Mesenchymal stem cell (in vitro differentiated cells and primary cell): ENCODE data around the gene MEAK7.
A peak's percentile ranks its signal among the peaks of the same experiment; 100 is the strongest.

Experiments used
- DNase-seq: peaks from one replicate; pipeline ENCODE4 v3.0.0-alpha.2; 2013
- H2AFZ ChIP-seq: one replicate; pipeline ENCODE4 v1.6.1; 2013; ENCODE audit warnings: low read depth, mild to moderate bottlenecking, control low read depth, inconsistent platforms, low read length, moderate library complexity
- H2AK5ac ChIP-seq: 2 replicates; pipeline ENCODE4 v1.6.1; 2013; ENCODE audit warnings: low read length, moderate library complexity, mild to moderate bottlenecking, inconsistent platforms; ENCODE audit not compliant: severe bottlenecking
- H2BK120ac ChIP-seq: one replicate; pipeline ENCODE4 v1.6.1; 2013; ENCODE audit warnings: low read depth, mild to moderate bottlenecking, inconsistent platforms, low read length, moderate library complexity
- H2BK12ac ChIP-seq, 2 experiments: one replicate each; pipeline ENCODE4 v1.6.1; 2013; ENCODE audit warnings: inconsistent platforms in 2 of 2, low read length in 2 of 2, mild to moderate bottlenecking in 2 of 2, moderate library complexity in 2 of 2, control low read depth in 1 of 2
- H2BK15ac ChIP-seq: one replicate; pipeline ENCODE4 v1.6.1; 2013; ENCODE audit warnings: mild to moderate bottlenecking, low read depth, inconsistent platforms; ENCODE audit not compliant: poor library complexity, severe bottlenecking
- H2BK5ac ChIP-seq: 2 replicates; pipeline ENCODE4 v1.6.1; 2013; ENCODE audit warnings: low read depth, mild to moderate bottlenecking, low read length, control low read depth, inconsistent platforms; ENCODE audit not compliant: poor library complexity, severe bottlenecking
- H3K14ac ChIP-seq, 2 experiments: one replicate each; pipeline ENCODE4 v1.6.1; 2013; ENCODE audit warnings: inconsistent platforms in 2 of 2, low read length in 2 of 2, control low read depth in 1 of 2, mild to moderate bottlenecking in 1 of 2, moderate library complexity in 1 of 2
- H3K18ac ChIP-seq, 2 experiments: one replicate each; pipeline ENCODE4 v1.6.1; 2013; ENCODE audit warnings: inconsistent platforms in 2 of 2, low read length in 2 of 2, control low read depth in 1 of 2, low read depth in 1 of 2, mild to moderate bottlenecking in 1 of 2
- H3K23ac ChIP-seq, 2 experiments: one replicate each; pipeline ENCODE4 v1.6.1; 2013; ENCODE audit warnings: inconsistent platforms in 2 of 2, low read length in 2 of 2, mild to moderate bottlenecking in 2 of 2, moderate library complexity in 2 of 2, control low read depth in 1 of 2
- H3K27ac ChIP-seq: 2 replicates; pipeline ENCODE4 v1.5.1; 2013; ENCODE audit warnings: mild to moderate bottlenecking, moderate library complexity, low read length, control low read depth, inconsistent platforms; ENCODE audit not compliant: poor library complexity, severe bottlenecking
- H3K27me3 ChIP-seq, 2 experiments: 2 replicates each; pipeline versions ENCODE4 v1.6.1 to v1.7.0; 2013; ENCODE audit warnings: low read length in 2 of 2, mild to moderate bottlenecking in 2 of 2, moderate library complexity in 2 of 2, control low read depth in 1 of 2, inconsistent platforms in 1 of 2; ENCODE audit not compliant: control insufficient read depth in 1 of 2, insufficient read depth in 1 of 2
- H3K36me3 ChIP-seq, 2 experiments: 2 replicates each; pipeline versions ENCODE4 v1.6.1 to v1.7.0; 2013; ENCODE audit warnings: low read length in 2 of 2, control low read depth in 1 of 2, inconsistent platforms in 1 of 2, low read depth in 1 of 2, mild to moderate bottlenecking in 1 of 2; ENCODE audit not compliant: insufficient read depth in 2 of 2, control insufficient read depth in 1 of 2
- H3K4ac ChIP-seq, 2 experiments: one replicate each; pipeline ENCODE4 v1.6.1; 2013; ENCODE audit warnings: inconsistent platforms in 2 of 2, low read length in 2 of 2, mild to moderate bottlenecking in 2 of 2, moderate library complexity in 2 of 2, control low read depth in 1 of 2, low read depth in 1 of 2
- H3K4me1 ChIP-seq: 2 replicates; pipeline ENCODE4 v1.6.1; 2013; ENCODE audit warnings: low read depth, low read length, control low read depth; ENCODE audit not compliant: control insufficient read depth, insufficient read depth
- H3K4me2 ChIP-seq: 2 replicates; pipeline ENCODE4 v1.6.1; 2013; ENCODE audit warnings: low read length, mild to moderate bottlenecking, inconsistent platforms; ENCODE audit not compliant: poor library complexity, severe bottlenecking
- H3K4me3 ChIP-seq, 2 experiments: 2 replicates each; pipeline versions ENCODE4 v1.5.1 to v1.7.0; 2013; ENCODE audit warnings: low read length in 2 of 2, mild to moderate bottlenecking in 2 of 2, control low read depth in 1 of 2, low read depth in 1 of 2; ENCODE audit not compliant: insufficient read depth in 1 of 2
- H3K79me1 ChIP-seq: replicated peaks from 2 replicates; pipeline ENCODE4 v1.6.1; 2013; ENCODE audit warnings: mild to moderate bottlenecking, control low read depth, low read length, inconsistent platforms; ENCODE audit not compliant: poor library complexity, severe bottlenecking
- H3K9ac ChIP-seq: 2 replicates; pipeline ENCODE4 v1.7.0; 2013; ENCODE audit warnings: mild to moderate bottlenecking, low read length, moderate library complexity
- H3K9me3 ChIP-seq: 2 replicates; pipeline ENCODE4 v1.7.0; 2013; ENCODE audit warnings: mild to moderate bottlenecking, low read length; ENCODE audit not compliant: control insufficient read depth
- H4K8ac ChIP-seq: one replicate; pipeline ENCODE4 v1.6.1; 2013; ENCODE audit warnings: inconsistent platforms, mild to moderate bottlenecking, low read length, moderate library complexity
- H4K91ac ChIP-seq: one replicate; pipeline ENCODE4 v1.6.1; 2013; ENCODE audit warnings: mild to moderate bottlenecking, low read length, inconsistent platforms
- WGBS: methylation state at CpG from one replicate; pipeline ENCODE4 v1.1.7; 2013; ENCODE audit warnings: mixed read lengths; 5-methylcytosine and 5-hydroxymethylcytosine counted together

MEAK7 gene

GRCh38 chr16:84507011-84507982 is 2.8 kb upstream of the MEAK7 start:
- Histone ChIP-seq H2BK15ac (no peak overlapping the region), H3K79me1 (peaks cover 6% of the 10 kb centered on the region), H3K23ac (no peak overlapping the region), H3K27me3 (no peaks in the 10 kb centered on the region), H3K9me3 (no peaks in the 10 kb centered on the region), H3K9ac (no peak overlapping the region), H2AFZ (no peak overlapping the region), H3K4me2 (no peak overlapping the region), H4K91ac (no peak overlapping the region), H2AK5ac (no peak overlapping the region), H2BK120ac (no peak overlapping the region), H3K27ac (no peak overlapping the region), H3K18ac (no peak overlapping the region), H3K4ac (no peak overlapping the region), H3K4me3 (no peak overlapping the region), H4K8ac (no peak overlapping the region), H2BK12ac (no peak overlapping the region), H3K4me1 (peaks cover 28% of the 10 kb centered on the region), H2BK5ac (no peak overlapping the region), H3K14ac (peak overlapping the region in 1 of 2 experiments; percentile 23), H3K36me3 (peaks cover 3% of the 10 kb centered on the region in 2 experiments)
- WGBS = 88% methylated on average over 27 of the region's 27 CpGs
- DNase-seq = no peak

- peak overlapping the region; percentile 14 for H2AK5ac ChIP-seq
- H3K27me3 ChIP-seq = no peaks in the 10 kb centered on the region
- WGBS = 93% methylated on average over 33 of the region's 33 CpGs
- H2BK15ac ChIP-seq = peak overlapping the region; percentile 83
- peak overlapping the region; percentile 88 for H4K8ac ChIP-seq
- no peak overlapping the region for H3K23ac ChIP-seq
- peak overlapping the region; percentile 27 to 80 for H3K4ac ChIP-seq
- H3K9me3 ChIP-seq = no peaks in the 10 kb centered on the region
- peak overlapping the region; percentile 52 for H3K27ac ChIP-seq
- H2BK120ac ChIP-seq = no peak overlapping the region
- no peak overlapping the region for H2BK5ac ChIP-seq
- peak overlapping the region; percentile 90 for H4K91ac ChIP-seq
- H3K14ac ChIP-seq = peak overlapping the region in 1 of 2 experiments; percentile 53
- DNase-seq = no peak
- H2BK12ac ChIP-seq = peak overlapping the region; percentile 6 to 95
- peaks cover 16% of the 10 kb centered on the region for H3K79me1 ChIP-seq
- peak overlapping the region in 1 of 2 experiments; percentile 93 for H3K4me3 ChIP-seq
- peak overlapping the region; percentile 90 for H3K9ac ChIP-seq
- peak overlapping the region; percentile 71 for H3K4me2 ChIP-seq
- peaks cover 14 to 15% of the 10 kb centered on the region in 2 experiments for H3K36me3 ChIP-seq
- no peak overlapping the region for H2AFZ ChIP-seq
- H3K4me1 ChIP-seq = peaks cover 36% of the 10 kb centered on the region
- peak overlapping the region; percentile 81 to 91 for H3K18ac ChIP-seq
Measured at GRCh38 chr16:84505249-84506187, 1.1 kb upstream of the MEAK7 start.

GRCh38 chr16:84503751-84504395 is 586 bp downstream of the MEAK7 start:
- H2BK120ac ChIP-seq = peak overlapping the region; percentile 69
- H2AK5ac ChIP-seq = no peak overlapping the region
- 42% methylated on average over 13 of the region's 13 CpGs for WGBS
- H3K4me3 ChIP-seq = peak overlapping the region; percentile 91 to 93
- peak overlapping the region; percentile 90 for H4K8ac ChIP-seq
- no peak overlapping the region for H2BK12ac ChIP-seq
- H2BK15ac ChIP-seq = peak overlapping the region; percentile 55
- H3K79me1 ChIP-seq = peaks cover 28% of the 10 kb centered on the region
- peak overlapping the region in 1 of 2 experiments; percentile 8 for H3K14ac ChIP-seq
- peaks cover 36% of the 10 kb centered on the region for H3K4me1 ChIP-seq
- H3K36me3 ChIP-seq = peaks cover 18 to 31% of the 10 kb centered on the region in 2 experiments
- H3K9ac ChIP-seq = peak overlapping the region; percentile 90
- DNase-seq = peak; percentile 51
- H2AFZ ChIP-seq = peak overlapping the region; percentile 55
- no peak overlapping the region for H3K27ac ChIP-seq
- peak overlapping the region; percentile 80 to 93 for H3K18ac ChIP-seq
- H3K4ac ChIP-seq = peak overlapping the region in 1 of 2 experiments; percentile 2
- no peaks in the 10 kb centered on the region for H3K9me3 ChIP-seq
- peak overlapping the region; percentile 9 for H4K91ac ChIP-seq
- peak overlapping the region in 1 of 2 experiments; percentile 45 for H3K23ac ChIP-seq
- H2BK5ac ChIP-seq = no peak overlapping the region
- no peaks in the 10 kb centered on the region for H3K27me3 ChIP-seq
- peak overlapping the region; percentile 63 for H3K4me2 ChIP-seq
